ENCODE measurements around the gene TSHR. TPM values are rescaled to one million over a fixed set of nuclear protein-coding genes. Genes with fewer than 3 reads are reported as not detected.

Gene TSHR
- total and polyA plus RNA-seq, 3 donors from 2014 or later = 0.87 to 0.88 TPM; not detected in 1

DNA sequence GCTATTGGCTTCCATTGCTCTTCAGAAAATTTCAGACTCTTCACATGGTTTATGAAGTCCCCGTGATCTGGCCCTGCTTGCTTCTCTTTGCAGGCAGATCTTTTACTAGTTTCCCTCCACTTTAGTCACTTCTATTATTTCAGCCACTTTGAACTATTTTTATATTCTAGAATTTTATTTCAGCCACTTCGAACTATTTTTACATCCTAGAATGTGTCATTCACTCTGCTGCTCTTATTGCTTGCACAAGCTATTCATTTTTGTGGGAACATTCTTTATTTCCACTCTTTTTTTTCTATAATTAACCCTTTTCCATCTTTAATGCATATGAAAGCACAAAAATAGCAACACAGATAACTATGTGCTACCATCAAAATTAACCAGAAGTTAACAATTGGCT, 24.5 kb downstream of the TSHR start:
- Histone ChIP-seq H3K27ac (no peak overlapping the region), H3K36me3 (ENCODE audit: low read depth, missing control alignments) (no peaks in the 10 kb centered on the region), H3K9me3 (no peaks in the 10 kb centered on the region), H3K4me1 (no peaks in the 10 kb centered on the region), H3K27me3 (no peaks in the 10 kb centered on the region), H3K4me3 (no peak overlapping the region)
- TF ChIP-seq POLR2A (IDR thresholded peaks at IDR 0.05) = no peak
- TF ChIP-seq, protein P1, sequence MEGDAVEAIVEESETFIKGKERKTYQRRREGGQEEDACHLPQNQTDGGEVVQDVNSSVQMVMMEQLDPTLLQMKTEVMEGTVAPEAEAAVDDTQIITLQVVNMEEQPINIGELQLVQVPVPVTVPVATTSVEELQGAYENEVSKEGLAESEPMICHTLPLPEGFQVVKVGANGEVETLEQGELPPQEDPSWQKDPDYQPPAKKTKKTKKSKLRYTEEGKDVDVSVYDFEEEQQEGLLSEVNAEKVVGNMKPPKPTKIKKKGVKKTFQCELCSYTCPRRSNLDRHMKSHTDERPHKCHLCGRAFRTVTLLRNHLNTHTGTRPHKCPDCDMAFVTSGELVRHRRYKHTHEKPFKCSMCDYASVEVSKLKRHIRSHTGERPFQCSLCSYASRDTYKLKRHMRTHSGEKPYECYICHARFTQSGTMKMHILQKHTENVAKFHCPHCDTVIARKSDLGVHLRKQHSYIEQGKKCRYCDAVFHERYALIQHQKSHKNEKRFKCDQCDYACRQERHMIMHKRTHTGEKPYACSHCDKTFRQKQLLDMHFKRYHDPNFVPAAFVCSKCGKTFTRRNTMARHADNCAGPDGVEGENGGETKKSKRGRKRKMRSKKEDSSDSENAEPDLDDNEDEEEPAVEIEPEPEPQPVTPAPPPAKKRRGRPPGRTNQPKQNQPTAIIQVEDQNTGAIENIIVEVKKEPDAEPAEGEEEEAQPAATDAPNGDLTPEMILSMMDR (IDR thresholded peaks at IDR 0.05) = no peak
- WGBS, 2 donors = 83 to 85% methylated on average over 2 of the region's 2 CpGs
- no peak for DNase-seq
- intact Hi-C loops (cut with DNase I; ENCODE audit: low total_unique reads) = no loop called here

DNA sequence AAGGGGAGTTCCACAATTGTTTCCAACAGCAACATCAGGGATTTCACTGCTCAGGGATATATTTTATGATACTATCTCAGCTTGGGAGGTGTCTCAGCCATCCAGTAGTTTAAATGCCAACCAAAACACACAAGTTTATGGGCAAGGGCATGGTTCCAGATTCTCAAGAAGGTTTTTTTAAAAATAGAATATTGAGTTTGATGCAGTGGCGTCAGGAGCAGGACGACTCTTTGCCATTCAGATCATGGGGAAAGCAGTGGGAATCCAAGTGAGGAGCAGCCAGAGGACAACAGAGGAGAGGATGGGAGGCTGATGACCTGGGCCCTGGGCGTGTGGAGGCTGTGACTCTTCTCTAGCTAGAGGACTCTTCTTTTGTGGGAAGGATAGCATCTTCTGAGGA, 25.7 kb downstream of the TSHR start:
- Histone ChIP-seq H3K9me3 (no peaks in the 10 kb centered on the region), H3K4me3 (no peak overlapping the region), H3K4me1 (no peaks in the 10 kb centered on the region), H3K36me3 (ENCODE audit: low read depth, missing control alignments) (no peaks in the 10 kb centered on the region), H3K27ac (no peak overlapping the region), H3K27me3 (no peaks in the 10 kb centered on the region)
- no peak for TF ChIP-seq POLR2A (IDR thresholded peaks at IDR 0.05)
- TF ChIP-seq, protein P1 (IDR thresholded peaks at IDR 0.05) = no peak
- no peak for DNase-seq
- 60 to 85% methylated on average over 3 of the region's 3 CpGs for WGBS, 2 donors
- intact Hi-C loops (cut with DNase I; ENCODE audit: low total_unique reads) = no loop called here

DNA sequence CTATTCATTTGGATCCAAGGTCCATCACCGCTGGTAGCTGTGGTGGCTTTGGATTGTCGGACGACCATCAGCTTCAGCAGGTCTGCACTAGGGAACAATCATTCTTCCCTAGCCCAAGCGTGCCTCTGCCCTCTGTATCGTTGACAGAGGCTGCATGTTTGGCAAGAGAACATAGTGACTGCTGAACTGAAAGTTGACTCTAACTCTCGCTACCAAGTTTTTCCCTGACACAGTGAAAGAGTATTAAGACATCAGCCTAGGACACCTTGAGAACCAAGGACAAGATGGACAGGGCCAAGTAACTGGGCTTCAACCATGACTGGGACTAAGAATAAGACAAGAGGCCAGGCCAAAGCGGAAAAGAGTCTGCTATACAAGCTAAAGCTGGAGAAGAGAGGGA, 26.3 kb downstream of the TSHR start:
- H3K36me3 ChIP-seq (ENCODE audit: low read depth, missing control alignments) = no peaks in the 10 kb centered on the region
- H3K9me3 ChIP-seq = no peaks in the 10 kb centered on the region
- no peak overlapping the region for H3K27ac ChIP-seq
- H3K4me1 ChIP-seq = no peaks in the 10 kb centered on the region
- intact Hi-C loops (cut with DNase I; ENCODE audit: low total_unique reads) = no loop called here
- TF ChIP-seq, protein P1 (IDR thresholded peaks at IDR 0.05) = no peak
- TF ChIP-seq POLR2A (IDR thresholded peaks at IDR 0.05) = no peak
- H3K4me3 ChIP-seq = no peak overlapping the region
- no peak for DNase-seq
- 96 to 97% methylated on average over 7 of the region's 7 CpGs for WGBS, 2 donors
- no peaks in the 10 kb centered on the region for H3K27me3 ChIP-seq

DNA sequence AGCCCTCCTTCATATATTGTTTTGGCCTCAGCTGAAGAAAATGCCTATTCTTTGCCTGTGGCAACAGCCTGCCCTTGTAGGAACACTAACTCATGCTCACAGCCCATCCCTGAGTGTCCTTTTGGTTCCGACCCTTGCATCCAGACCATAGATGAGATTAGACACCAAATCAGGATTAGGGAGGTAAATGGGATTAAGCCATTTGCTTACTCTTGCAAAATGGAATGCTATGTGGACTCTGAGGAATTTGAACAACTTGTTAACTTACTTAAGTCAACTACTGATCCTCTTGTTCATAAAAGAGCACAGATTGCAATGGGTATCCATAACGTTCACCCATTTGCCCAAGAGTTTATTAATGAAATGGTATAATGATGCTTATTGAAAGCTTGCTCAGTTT, 27.3 kb downstream of the TSHR start:
- H3K36me3 ChIP-seq (ENCODE audit: low read depth, missing control alignments) = no peaks in the 10 kb centered on the region
- TF ChIP-seq POLR2A (IDR thresholded peaks at IDR 0.05) = no peak
- TF ChIP-seq, protein P1 (IDR thresholded peaks at IDR 0.05) = no peak
- no peak overlapping the region for H3K27ac ChIP-seq
- intact Hi-C loops (cut with DNase I; ENCODE audit: low total_unique reads) = no loop called here
- WGBS, 2 donors = 88 to 93% methylated on average over 2 of the region's 2 CpGs
- no peaks in the 10 kb centered on the region for H3K9me3 ChIP-seq
- no peaks in the 10 kb centered on the region for H3K27me3 ChIP-seq
- DNase-seq = no peak
- H3K4me1 ChIP-seq = no peaks in the 10 kb centered on the region
- no peak overlapping the region for H3K4me3 ChIP-seq

DNA sequence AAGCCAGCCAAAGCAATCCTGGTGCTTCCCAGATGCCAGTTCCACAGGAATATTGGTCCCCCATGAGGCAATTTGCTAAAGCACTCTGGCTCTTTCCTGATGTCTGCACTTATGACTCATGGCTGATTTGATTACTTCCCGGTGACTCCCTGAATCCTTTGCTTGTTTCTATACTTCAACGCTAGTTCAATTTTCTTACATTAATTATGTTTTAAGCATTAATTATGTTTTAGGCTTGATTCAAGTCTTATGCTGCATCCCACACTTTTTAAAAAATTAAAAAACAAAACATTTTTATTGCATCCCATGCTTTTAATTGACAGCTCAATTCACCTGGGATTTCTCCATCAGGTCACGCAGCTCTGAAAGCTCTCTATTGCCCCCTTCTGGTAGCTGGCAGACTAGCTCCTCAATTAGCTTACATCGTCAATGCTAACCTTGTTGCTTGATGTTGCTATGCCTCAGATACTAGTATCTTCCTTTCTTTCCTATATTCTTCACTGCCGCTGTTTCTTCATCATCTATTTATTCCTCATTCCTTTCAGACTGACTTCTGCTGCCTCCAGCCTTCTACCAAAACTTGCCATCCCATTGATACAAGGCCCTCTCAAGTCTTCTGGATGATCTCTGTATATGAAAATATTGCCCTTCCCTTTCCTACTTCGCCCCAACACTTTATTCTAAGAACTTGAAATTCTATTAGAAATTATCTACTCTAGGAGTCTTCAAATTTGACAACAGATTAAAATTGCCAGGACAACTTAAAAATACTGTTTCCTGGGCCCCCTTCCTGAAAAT, 32.0 kb downstream of the TSHR start:
- WGBS, 2 donors = 34 to 40% methylated on average over 6 of the region's 6 CpGs
- H3K4me1 ChIP-seq = no peaks in the 10 kb centered on the region
- TF ChIP-seq POLR2A (IDR thresholded peaks at IDR 0.05) = no peak
- TF ChIP-seq, protein P1 (IDR thresholded peaks at IDR 0.05) = peak; percentile 62 to 81 (median 79)
- H3K27me3 ChIP-seq = no peaks in the 10 kb centered on the region
- no peaks in the 10 kb centered on the region for H3K36me3 ChIP-seq (ENCODE audit: low read depth, missing control alignments)
- no peak overlapping the region for H3K27ac ChIP-seq
- no peak overlapping the region for H3K4me3 ChIP-seq
- DNase-seq = peak; percentile 84
- intact Hi-C loops (cut with DNase I; ENCODE audit: low total_unique reads) = no loop called here
- no peaks in the 10 kb centered on the region for H3K9me3 ChIP-seq
